Vagina (tissue), 2 donors: ENCODE data around the gene NAA20.

Source experiments
- POLR2A ChIP-seq, 2 donors: fragments of 450-650 bp; IDR thresholded peaks; one replicate each; pipeline ENCODE4 v1.6.1; 2017; ENCODE audit warnings: antibody characterized with exemption in 2 of 2, mild to moderate bottlenecking in 2 of 2, moderate library complexity in 2 of 2
- TF ChIP-seq, protein P1 (sequence below), 3 experiments: fragments of 450-650 bp in 2 of 3; fragments of 200-600 bp in 1 of 3; sonication (generic) in 1 of 3; IDR thresholded peaks; one replicate each; pipeline ENCODE4 v1.5.1; 2017 to 2019; ENCODE audit warnings: antibody characterized with exemption in 3 of 3, mild to moderate bottlenecking in 2 of 3, moderate library complexity in 2 of 3

DNA sequence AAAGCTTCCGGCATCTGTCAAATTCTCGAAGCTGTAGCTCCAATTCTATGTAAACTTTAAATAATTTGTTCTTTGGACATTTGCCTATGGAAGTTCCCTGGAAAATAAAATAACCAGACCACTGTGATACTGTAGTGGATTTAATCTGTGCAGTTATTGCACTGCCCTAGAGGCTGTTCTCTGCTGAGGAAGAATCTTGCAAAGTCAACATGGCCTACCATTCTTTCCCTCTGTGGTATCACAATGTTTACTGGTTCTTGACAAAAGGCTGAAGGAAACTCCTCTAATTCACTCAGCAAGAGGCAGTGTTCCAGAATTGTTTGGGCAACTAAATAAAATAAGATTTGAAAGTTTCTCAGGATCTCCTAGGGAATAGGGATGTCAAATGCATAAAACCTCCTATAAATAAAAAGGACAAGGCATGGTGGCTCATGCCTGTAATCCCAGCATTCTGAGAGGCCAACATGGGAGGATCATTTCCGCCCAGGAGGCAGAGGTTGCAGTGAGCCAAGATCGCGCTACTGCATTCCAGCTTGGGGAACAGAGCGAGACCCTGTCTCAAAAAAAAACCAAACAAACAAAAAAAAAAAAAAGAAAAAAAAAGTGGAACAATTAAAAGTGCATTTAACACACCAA, 22.7 kb downstream of the NAA20 start:
- TF ChIP-seq POLR2A (IDR thresholded peaks at IDR 0.05): no peak
- TF ChIP-seq, protein P1, sequence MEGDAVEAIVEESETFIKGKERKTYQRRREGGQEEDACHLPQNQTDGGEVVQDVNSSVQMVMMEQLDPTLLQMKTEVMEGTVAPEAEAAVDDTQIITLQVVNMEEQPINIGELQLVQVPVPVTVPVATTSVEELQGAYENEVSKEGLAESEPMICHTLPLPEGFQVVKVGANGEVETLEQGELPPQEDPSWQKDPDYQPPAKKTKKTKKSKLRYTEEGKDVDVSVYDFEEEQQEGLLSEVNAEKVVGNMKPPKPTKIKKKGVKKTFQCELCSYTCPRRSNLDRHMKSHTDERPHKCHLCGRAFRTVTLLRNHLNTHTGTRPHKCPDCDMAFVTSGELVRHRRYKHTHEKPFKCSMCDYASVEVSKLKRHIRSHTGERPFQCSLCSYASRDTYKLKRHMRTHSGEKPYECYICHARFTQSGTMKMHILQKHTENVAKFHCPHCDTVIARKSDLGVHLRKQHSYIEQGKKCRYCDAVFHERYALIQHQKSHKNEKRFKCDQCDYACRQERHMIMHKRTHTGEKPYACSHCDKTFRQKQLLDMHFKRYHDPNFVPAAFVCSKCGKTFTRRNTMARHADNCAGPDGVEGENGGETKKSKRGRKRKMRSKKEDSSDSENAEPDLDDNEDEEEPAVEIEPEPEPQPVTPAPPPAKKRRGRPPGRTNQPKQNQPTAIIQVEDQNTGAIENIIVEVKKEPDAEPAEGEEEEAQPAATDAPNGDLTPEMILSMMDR (IDR thresholded peaks at IDR 0.05): no peak
